GM18499 (cell line): ENCODE data around the gene TMEM18.

Experiments used
- ATAC-seq: cut with Tn5 transposase; IDR thresholded peaks from one replicate; pipeline ENCODE4 v1.9.1; 2021; ENCODE audit warnings: moderate number of reproducible peaks; ENCODE audit not compliant: insufficient read depth, unreplicated experiment

The TMEM18 gene

DNA sequence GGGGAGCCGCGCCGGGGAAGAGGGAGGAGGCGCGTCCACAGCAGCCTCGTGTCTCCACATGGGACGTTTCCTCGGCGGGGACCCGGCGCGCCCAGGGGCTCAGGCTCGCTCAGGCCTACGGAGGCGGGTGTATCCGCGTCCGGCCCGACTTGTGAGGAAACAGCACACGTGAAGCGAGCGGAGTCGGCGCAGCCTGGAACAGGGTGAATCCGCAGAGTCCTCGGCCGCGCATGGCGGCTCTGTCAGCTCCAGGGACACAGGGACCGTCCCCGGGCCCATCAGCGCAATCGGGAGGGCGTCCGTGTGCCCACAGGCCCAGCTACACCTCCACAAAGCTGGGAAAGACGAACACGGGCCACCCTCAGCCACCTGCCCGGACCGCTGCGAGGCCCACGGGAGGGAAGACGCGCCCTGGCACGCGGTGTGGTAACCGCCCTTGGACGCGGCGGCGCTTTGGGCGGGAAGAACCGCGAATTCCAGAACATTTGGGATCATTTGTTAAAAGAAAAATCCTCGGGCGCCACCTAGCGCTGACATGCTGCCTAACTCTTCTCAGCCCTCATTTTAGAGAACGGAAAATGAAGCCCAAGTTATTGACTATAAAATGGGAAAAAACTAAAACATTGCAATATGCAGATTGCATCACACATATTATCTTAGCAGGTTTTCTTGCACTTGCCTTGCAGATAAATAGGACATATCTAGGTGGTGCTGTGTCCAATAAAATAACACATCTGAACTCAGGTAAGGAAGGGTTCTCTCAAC, 40.4 kb downstream of the TMEM18 start:
- ATAC-seq = no peak

- no peak for ATAC-seq
Measured at GRCh38 chr2:635687-636621, 41.3 kb downstream of the TMEM18 start.

DNA sequence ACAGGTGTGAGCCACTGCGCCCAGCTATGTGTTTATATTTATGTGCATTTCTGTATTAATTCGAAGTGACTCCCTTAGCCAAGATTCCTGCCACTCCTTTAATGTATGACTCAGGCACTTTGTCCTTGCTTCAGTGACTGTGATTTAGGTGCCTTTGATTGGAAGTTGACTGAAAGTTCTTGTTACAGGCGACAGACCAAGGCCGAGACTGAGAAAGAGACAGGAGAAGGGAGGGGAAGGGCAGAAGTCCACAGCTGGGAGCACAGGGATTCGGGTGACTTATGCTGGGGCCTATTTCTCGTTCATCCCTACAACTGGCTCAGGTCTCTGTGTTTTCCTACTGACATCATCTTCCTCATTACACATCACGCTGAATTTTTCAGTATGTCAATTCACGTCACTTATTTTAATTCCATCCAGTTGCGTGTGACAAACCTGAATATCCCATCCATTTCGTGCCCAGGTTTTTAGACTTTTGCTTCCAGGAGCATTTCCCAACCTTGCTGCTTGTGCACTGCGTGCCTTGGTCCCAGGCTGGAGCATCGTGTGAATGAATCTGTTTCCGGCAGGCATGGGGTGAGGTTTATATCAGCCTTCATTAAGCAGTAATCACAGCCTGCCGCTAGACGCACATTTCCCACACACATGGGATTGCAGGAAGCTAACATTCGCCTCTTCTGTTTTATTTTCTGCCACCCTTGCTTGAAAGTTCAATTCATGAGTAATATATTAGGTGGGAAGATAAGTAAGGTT, 42.4 kb downstream of the TMEM18 start:
- ATAC-seq = no peak

DNA sequence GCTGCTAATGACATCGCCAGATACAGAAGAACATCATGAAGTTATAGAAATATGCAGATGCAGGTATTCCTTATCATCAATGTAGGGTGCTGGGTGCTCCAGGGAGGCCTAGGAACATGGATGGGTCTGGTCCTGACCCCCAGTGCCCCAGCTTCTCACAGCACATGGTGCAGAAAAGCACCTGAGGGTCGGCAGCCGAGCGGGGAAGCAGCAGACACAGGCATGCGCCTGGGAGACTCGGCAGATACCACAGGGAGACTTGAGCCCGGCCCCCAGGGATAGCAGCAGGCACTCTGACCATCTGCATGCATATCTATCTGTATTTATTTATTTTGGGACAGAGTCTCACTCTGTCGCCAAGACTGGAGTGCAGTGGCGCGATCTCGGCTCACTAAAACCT, 43.2 kb downstream of the TMEM18 start:
- no peak for ATAC-seq

GRCh38 chr2:633371-633770, 43.8 kb downstream of the TMEM18 start:
- ATAC-seq = no peak

DNA sequence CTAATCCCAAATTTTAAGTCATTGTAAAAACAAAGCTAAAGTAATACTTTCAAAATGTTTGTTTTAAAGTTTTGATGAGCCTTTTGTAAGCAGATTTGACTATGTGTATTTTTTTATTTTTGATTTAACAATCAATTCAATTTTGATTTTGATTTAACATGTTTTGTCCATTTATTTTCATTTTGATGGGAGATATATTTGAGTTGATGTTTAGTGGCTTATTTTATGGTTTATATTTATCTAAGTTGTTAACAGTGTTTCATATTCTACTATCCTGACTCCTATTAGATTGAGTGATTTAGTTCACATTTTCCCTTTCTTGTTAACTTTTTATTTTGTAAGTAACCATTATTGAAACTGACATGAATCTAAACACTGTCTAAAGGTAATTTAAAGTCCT, 44.7 kb downstream of the TMEM18 start:
- no peak for ATAC-seq

- ATAC-seq = no peak
Measured at GRCh38 chr2:631741-632140, 45.5 kb downstream of the TMEM18 start.

DNA sequence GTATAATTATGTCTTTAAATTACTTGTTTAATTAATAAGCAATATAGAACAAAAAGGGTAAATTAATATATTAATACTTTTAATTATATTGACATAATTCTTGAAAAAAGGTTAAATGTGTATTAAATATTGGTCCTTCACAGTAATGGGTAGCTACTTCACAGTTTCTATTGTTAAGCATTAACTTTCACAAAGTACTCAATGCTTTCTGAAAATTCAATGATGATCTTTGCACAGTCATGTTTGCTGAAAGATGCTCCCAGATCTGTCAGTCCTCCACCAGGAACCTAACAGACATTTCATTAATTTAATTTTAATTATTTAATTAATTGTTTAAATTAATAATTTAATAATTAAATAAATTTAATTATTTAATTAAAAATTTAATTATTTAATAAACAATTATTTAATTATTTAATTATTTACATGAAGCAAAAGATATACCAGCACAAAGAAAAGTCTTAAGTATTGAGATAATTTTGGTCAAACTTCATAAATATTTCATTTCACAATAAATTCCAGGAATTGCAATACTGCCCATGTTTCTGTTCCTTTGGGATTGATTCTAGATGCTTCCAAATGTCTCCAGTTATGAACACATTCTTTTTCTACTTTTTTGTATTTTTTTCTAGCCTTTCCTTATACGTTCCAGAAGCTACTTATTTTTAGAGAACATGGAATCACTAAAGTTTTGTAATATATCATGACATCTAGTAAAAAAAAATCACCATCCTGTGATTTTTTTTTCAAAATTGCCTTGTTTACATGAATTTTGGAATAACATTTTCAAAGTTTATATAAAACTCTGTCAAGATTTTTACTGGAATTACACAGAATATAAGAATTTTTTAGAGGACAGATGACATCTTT, 46.5 kb downstream of the TMEM18 start:
- no peak for ATAC-seq

DNA sequence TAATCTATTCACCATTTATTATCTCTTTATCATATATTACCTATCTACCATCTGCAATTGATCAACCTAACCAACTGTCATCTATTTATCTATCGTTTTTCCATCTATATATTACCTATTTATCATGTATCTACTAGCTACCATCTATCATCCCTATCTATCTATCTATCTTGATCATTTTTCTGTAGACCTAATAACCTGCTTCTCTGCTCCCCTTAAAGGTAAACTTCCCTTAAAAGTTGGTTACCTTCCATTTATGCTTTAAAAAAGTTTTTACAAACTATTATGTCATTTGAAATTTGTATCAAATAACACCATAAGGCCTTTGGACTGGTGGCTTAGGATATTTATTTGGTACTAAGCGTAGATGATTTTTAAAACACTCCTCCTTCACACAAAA, 47.2 kb downstream of the TMEM18 start:
- no peak for ATAC-seq

- ATAC-seq = no peak
Measured at GRCh38 chr2:628651-629050, 48.6 kb downstream of the TMEM18 start.

GRCh38 chr2:627926-628560, 49.2 kb downstream of the TMEM18 start:
- no peak for ATAC-seq

- ATAC-seq = no peak
Measured at GRCh38 chr2:627340-627709, 49.9 kb downstream of the TMEM18 start.

GRCh38 chr2:626491-627339, 50.5 kb downstream of the TMEM18 start:
- ATAC-seq = no peak

- ATAC-seq = no peak
Measured at GRCh38 chr2:625415-626333, 51.5 kb downstream of the TMEM18 start.

DNA sequence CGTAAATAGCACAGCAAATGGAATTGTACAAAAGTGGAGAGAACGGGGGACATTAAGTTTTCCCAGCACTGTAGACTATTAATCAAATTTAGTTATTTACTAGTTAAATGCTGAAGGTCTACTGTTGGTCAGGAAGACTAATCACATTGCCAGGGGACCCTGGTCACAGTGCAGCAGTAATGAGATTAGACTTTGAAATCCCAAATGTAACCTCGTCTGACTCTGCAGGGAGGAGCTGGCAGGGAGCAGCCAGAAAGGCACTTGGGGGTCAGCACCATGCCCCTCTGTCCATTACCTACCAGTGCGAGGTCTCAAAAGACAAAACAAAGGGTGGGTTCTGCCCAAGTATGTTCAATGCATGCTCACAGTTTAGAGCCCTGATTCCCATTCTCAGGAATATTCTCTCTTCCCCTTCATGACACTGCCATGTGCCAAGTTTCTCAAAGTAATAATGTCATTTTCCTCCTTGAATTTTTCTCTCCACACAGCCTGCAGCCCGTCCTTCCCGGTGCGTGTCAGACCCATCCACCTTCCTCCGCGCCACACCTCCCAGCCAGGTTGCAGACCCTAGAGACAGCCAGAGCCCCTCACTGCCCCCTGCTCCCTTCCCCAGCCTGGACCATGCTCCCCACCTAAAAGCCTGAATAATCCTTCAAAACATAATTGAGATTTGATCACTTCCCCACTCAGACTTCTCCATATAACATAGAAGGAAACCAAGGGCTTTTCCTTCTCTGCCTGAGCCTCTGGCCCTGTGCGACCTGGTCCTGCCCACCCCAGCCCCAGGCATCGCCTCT, 52.5 kb downstream of the TMEM18 start:
- ATAC-seq = no peak

DNA sequence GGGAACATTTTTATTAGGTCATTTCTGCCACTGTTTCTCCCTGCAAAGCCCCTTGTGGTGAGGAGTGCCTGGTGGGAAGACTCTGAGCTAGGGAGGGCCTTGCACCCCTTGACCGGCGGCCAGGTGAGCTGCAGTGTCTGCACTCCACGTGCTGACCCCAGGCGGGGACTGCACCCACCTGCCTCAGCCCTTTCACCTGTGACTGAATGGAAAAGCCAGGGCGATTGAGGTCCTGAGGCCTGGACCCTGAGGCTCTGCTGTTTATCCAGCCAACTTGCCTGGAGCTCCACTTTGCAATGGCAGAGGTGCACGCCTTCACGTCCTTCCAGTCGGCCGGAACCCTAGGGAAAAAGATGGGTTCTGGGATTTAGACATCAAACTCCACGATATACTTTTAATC, 53.1 kb downstream of the TMEM18 start:
- no peak for ATAC-seq
